ENCODE measurements around the gene SDC1.

SDC1 gene

GRCh38 chr2:20227894-20228505 lies 3.1 kb upstream of the SDC1 start:
- Histone ChIP-seq H3K4me1 (ENCODE audit: insufficient read depth, poor library complexity, severe bottlenecking) (peaks cover 27% of the 10 kb centered on the region), H3K4me3 (ENCODE audit: severe bottlenecking) (no peak overlapping the region), H3K9me3 (ENCODE audit: severe bottlenecking) (no peaks in the 10 kb centered on the region), H3K27ac (ENCODE audit: poor library complexity, severe bottlenecking) (peak overlapping the region; percentile 97), H3K36me3 (ENCODE audit: low read depth) (peaks cover 5% of the 10 kb centered on the region), H3K27me3 (ENCODE audit: insufficient read depth, poor library complexity, severe bottlenecking) (no peaks in the 10 kb centered on the region)
- no peak for DNase-seq (ENCODE audit: low spot score)
- TF ChIP-seq, protein P1, sequence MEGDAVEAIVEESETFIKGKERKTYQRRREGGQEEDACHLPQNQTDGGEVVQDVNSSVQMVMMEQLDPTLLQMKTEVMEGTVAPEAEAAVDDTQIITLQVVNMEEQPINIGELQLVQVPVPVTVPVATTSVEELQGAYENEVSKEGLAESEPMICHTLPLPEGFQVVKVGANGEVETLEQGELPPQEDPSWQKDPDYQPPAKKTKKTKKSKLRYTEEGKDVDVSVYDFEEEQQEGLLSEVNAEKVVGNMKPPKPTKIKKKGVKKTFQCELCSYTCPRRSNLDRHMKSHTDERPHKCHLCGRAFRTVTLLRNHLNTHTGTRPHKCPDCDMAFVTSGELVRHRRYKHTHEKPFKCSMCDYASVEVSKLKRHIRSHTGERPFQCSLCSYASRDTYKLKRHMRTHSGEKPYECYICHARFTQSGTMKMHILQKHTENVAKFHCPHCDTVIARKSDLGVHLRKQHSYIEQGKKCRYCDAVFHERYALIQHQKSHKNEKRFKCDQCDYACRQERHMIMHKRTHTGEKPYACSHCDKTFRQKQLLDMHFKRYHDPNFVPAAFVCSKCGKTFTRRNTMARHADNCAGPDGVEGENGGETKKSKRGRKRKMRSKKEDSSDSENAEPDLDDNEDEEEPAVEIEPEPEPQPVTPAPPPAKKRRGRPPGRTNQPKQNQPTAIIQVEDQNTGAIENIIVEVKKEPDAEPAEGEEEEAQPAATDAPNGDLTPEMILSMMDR (IDR thresholded peaks at IDR 0.05; ENCODE audit: poor library complexity, severe bottlenecking) = no peak
- ATAC-seq (ENCODE audit: low read depth) = no peak

DNA sequence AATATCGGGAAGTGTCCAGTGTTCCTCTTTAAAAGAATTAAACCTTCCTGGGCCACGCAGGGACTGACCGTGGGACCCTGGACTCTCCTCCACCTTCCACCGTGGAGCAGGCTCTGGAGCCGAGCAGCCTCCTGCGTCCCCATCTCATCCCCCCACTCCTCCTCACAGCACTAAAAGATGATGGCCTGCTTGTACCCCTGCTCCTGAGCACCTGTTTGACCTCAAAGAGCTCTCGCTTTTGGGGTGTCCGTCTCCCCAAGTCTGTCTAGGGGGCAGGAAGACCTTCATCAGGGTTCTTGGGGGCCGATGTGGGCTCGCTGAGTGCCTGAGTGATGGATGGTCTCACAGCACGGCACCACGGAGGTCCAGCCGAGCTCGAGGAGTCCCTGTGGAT lies 1.2 kb upstream of the SDC1 start:
- Histone ChIP-seq H3K27me3 (ENCODE audit: insufficient read depth, poor library complexity, severe bottlenecking) (no peaks in the 10 kb centered on the region), H3K9me3 (ENCODE audit: severe bottlenecking) (no peaks in the 10 kb centered on the region), H3K36me3 (ENCODE audit: low read depth) (peaks cover 23% of the 10 kb centered on the region), H3K4me1 (ENCODE audit: insufficient read depth, poor library complexity, severe bottlenecking) (peaks cover 28% of the 10 kb centered on the region), H3K4me3 (ENCODE audit: severe bottlenecking) (no peak overlapping the region), H3K27ac (ENCODE audit: poor library complexity, severe bottlenecking) (peak overlapping the region; percentile 97)
- TF ChIP-seq, protein P1 (IDR thresholded peaks at IDR 0.05; ENCODE audit: poor library complexity, severe bottlenecking) = no peak
- ATAC-seq (ENCODE audit: low read depth) (no peak), DNase-seq (ENCODE audit: low spot score) (no peak)

DNA sequence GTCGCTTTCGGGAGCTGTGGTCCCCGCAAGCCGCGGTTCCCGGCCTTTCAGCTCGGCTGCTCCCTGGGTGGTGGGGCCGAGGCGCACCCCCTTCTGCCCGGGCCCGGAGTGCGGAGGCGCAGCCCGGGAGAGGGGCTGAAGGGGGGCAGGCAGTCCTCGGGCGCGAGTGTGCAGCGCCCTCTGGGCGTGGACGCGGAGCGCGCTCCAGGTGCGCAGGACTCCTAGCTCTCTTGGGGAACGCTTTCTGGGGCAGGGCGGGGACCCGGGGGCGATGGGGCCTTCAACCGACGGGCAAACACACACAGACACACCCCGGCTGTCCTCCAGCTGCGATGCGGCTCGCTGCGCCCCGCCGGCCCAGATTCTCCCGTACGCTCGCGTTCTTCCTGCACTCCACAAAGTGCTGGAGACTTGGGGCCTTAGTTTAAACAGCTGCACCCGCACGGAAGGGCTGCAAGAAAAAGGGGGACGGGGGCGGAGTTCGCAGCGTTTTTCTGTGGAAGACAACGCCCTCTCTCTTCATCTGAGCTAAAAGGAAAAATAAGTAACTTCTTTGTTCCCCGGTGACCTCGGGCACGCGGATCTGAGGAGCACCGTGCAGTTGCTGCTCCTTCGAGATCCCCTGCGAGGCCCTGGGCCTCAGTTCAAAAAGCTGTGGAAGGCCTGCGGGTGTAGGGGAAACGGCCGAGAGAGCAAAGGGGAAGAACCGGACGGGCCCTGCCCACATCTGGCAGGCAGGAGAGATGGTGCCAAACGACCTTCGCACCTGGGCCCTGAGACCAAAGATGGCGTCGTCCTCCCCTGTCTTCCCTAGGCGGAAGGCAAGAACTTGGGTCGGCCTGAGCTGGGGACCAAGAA lies 593 bp upstream of the SDC1 start:
- ATAC-seq (ENCODE audit: low read depth) (peak; percentile 77), DNase-seq (ENCODE audit: low spot score) (peak; percentile 83)
- Histone ChIP-seq H3K36me3 (ENCODE audit: low read depth) (peaks cover 30% of the 10 kb centered on the region), H3K4me3 (ENCODE audit: severe bottlenecking) (peak overlapping the region; percentile 98), H3K9me3 (ENCODE audit: severe bottlenecking) (no peaks in the 10 kb centered on the region), H3K27ac (ENCODE audit: poor library complexity, severe bottlenecking) (peak overlapping the region; percentile 97), H3K27me3 (ENCODE audit: insufficient read depth, poor library complexity, severe bottlenecking) (no peaks in the 10 kb centered on the region), H3K4me1 (ENCODE audit: insufficient read depth, poor library complexity, severe bottlenecking) (peaks cover 28% of the 10 kb centered on the region)
- TF ChIP-seq, protein P1 (IDR thresholded peaks at IDR 0.05; ENCODE audit: poor library complexity, severe bottlenecking) = peak; percentile 87

DNA sequence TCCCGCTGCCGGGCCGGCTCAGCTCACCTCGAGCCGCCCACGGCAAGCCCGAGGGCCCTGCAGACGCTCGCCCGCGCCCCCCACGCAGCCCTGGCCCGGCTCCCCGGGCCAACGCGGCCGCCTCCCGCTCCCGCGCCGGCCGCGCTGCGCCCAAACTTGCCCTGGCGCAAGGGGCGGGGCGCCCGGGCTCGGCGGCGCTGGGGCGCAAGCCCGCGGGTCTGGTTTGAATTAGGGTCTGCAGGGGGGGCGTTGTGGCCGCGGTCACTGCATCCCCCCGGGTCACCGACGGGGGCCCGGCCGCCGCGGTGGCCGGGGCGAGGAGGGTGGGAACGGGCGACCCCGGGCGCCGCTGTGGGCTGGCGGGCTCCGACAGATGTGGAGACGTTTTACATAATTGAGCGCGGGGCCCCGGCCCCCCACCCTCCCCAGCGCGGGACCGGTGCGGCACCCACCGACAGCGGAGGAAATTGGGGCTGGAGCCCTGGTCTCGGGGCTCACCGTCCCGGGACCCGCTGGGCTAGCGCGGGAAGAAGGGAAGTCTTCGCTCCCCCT lies 690 bp downstream of the SDC1 start:
- Histone ChIP-seq H3K9me3 (ENCODE audit: severe bottlenecking) (no peaks in the 10 kb centered on the region), H3K36me3 (ENCODE audit: low read depth) (peaks cover 41% of the 10 kb centered on the region), H3K27ac (ENCODE audit: poor library complexity, severe bottlenecking) (peak overlapping the region; percentile 97), H3K4me1 (ENCODE audit: insufficient read depth, poor library complexity, severe bottlenecking) (peaks cover 39% of the 10 kb centered on the region), H3K27me3 (ENCODE audit: insufficient read depth, poor library complexity, severe bottlenecking) (no peaks in the 10 kb centered on the region), H3K4me3 (ENCODE audit: severe bottlenecking) (peak overlapping the region; percentile 98)
- ATAC-seq (ENCODE audit: low read depth) (no peak), DNase-seq (ENCODE audit: low spot score) (peak; percentile 66)
- TF ChIP-seq, protein P1 (IDR thresholded peaks at IDR 0.05; ENCODE audit: poor library complexity, severe bottlenecking) = no peak
